GM10248 (cell line): ENCODE data around the gene LOXL1.
A peak's percentile ranks its signal among the peaks of the same experiment; 100 is the strongest.

Experiments used
- CTCF ChIA-PET: fragments of 300-600 bp; sonication (Branson Sonifier 250); formaldehyde crosslinking; extraction: SDS; loops from one replicate; lab custom pipeline; 2021; ENCODE audit warnings: antibody characterized with exemption; lab: Yijun Ruan, JAX
- POLR2A ChIA-PET: fragments of 350-650 bp; sonication (Branson Sonifier 250); formaldehyde crosslinking; extraction: SDS; loops from one replicate; lab custom pipeline; 2020; ENCODE audit warnings: antibody characterized with exemption; lab: Yijun Ruan, JAX
- DNase-seq: peaks from one replicate; pipeline ENCODE4 v3.0.0; 2012; ENCODE audit errors: extremely low spot score
- CTCF ChIP-seq: IDR thresholded peaks from 2 replicates; pipeline ENCODE4 v1.5.1; 2012; ENCODE audit warnings: mild to moderate bottlenecking, low read depth; ENCODE audit errors: extremely low read depth, missing control alignments, control extremely low read depth

LOXL1 gene

GRCh38 chr15:73993211-73993994, 67.1 kb downstream of the LOXL1 start:
- ChIA-PET POLR2A (interaction anchor here (1.2 kb wide), 1 partner anchor 8 kb away, joined by 3 read pairs; no protein-coding TSS in a partner anchor), CTCF (interaction anchor here (0.8 to 11.6 kb wide), 10 partner anchors 10 to 542 kb away, joined by 3 to 162 read pairs (median 4); no protein-coding TSS in a partner anchor)
- no peak for DNase-seq
- no peak for TF ChIP-seq CTCF

GRCh38 chr15:73994413-73994883, 68.2 kb downstream of the LOXL1 start, which contains the start of gene PML:
Gene PML, plus strand, starts transcription at chr15:73994716. Its CDS starts 97 bp downstream, at chr15:73994813.
- no peak for TF ChIP-seq CTCF
- ChIA-PET POLR2A (interaction anchor here (0.7 to 1.2 kb wide), 3 partner anchors 9 to 21 kb away, joined by 3 to 4 read pairs (median 4); no protein-coding TSS in a partner anchor), CTCF (interaction anchor here (0.8 to 11.6 kb wide), 9 partner anchors 9 to 783 kb away, joined by 3 to 162 read pairs (median 7); no protein-coding TSS in a partner anchor)
- DNase-seq, result peak; percentile 96

GRCh38 chr15:73994912-73995622, 68.8 kb downstream of the LOXL1 start:
- ChIA-PET CTCF (interaction anchor here (0.8 to 11.6 kb wide), 7 partner anchors 9 to 783 kb away, joined by 3 to 162 read pairs (median 7); no protein-coding TSS in a partner anchor), POLR2A (interaction anchor here (0.7 to 1.2 kb wide), 3 partner anchors 9 to 22 kb away, joined by 3 to 4 read pairs (median 4); no protein-coding TSS in a partner anchor)
- no peak for TF ChIP-seq CTCF
- no peak for DNase-seq

GRCh38 chr15:73996267-73996666, 70.0 kb downstream of the LOXL1 start:
- DNase-seq, result no peak
- POLR2A ChIA-PET, result interaction anchor here (0.6 to 1.3 kb wide), 2 partner anchors 11 to 158 kb away, joined by 3 to 4 read pairs; no protein-coding TSS in a partner anchor
- CTCF ChIA-PET, result interaction anchor here (1.0 to 11.6 kb wide), 3 partner anchors 11 to 23 kb away, joined by 3 to 162 read pairs (median 3); no protein-coding TSS in a partner anchor
- TF ChIP-seq CTCF, result no peak

GRCh38 chr15:73996939-73997338, 70.7 kb downstream of the LOXL1 start:
- ChIA-PET CTCF (interaction anchor here (1.0 to 11.6 kb wide), 3 partner anchors 10 to 24 kb away, joined by 3 to 162 read pairs (median 3); no protein-coding TSS in a partner anchor), POLR2A (interaction anchor here (1.3 kb wide), 1 partner anchor 11 kb away, joined by 3 read pairs; no protein-coding TSS in a partner anchor)
- DNase-seq, result peak; percentile 46

More at GRCh38 chr15:73996939-73997338, 70.7 kb downstream of the LOXL1 start:
- no peak for TF ChIP-seq CTCF
